Upper lobe of left lung (tissue), 6 donors: Measurements from ENCODE around the gene GJA3. TPM values are rescaled to one million over a fixed set of nuclear protein-coding genes. Genes with fewer than 3 reads are reported as not detected.
A peak's percentile ranks its signal among the peaks of the same experiment; 100 is the strongest.

Experiments
- ATAC-seq, 2 donors: fragments of 200-7000 bp; cut with Tn5 transposase; one replicate each; pipeline ENCODE4 v1.9.1; 2022; ENCODE audit warnings: mild to moderate bottlenecking in 2 of 2, moderate library complexity in 2 of 2; ENCODE audit not compliant: low FRiP score in 2 of 2
- DNase-seq, 2 donors: peaks; one replicate each; pipeline ENCODE4 v3.0.0-alpha.2; 2019 to 2020
- H3K27ac ChIP-seq, 4 donors: fragments of 200-600 bp; sonication (generic); one replicate each; pipeline ENCODE4 v1.5.1; 2016 to 2019
- H3K27me3 ChIP-seq, 4 donors: fragments of 200-600 bp; sonication (generic); one replicate each; pipeline ENCODE4 v1.5.1; 2017 to 2019
- H3K36me3 ChIP-seq, 4 donors: fragments of 200-600 bp; sonication (generic); one replicate each; pipeline ENCODE4 v1.5.1; 2016 to 2019
- H3K4me1 ChIP-seq, 4 donors: fragments of 200-600 bp; sonication (generic); one replicate each; pipeline ENCODE4 v1.5.1; 2018 to 2019
- H3K4me3 ChIP-seq, 4 donors: fragments of 200-600 bp; sonication (generic); one replicate each; pipeline ENCODE4 v1.5.1; 2017 to 2019; ENCODE audit warnings: mild to moderate bottlenecking in 2 of 4, moderate library complexity in 1 of 4
- H3K9me3 ChIP-seq, 4 donors: fragments of 200-600 bp; sonication (generic); one replicate each; pipeline ENCODE4 v1.5.1; 2018 to 2019
- EP300 ChIP-seq, 4 donors: sonication (generic); formaldehyde crosslinking; IDR thresholded peaks; one replicate each; pipeline ENCODE4 v1.5.1; 2017; ENCODE audit warnings: antibody characterized with exemption in 4 of 4, control low read depth in 2 of 4
- POLR2A ChIP-seq, 4 donors: fragments of 450-650 bp; IDR thresholded peaks; one replicate each; pipeline ENCODE4 v1.5.1; 2016 to 2017; ENCODE audit warnings: antibody characterized with exemption in 4 of 4, mild to moderate bottlenecking in 2 of 4
- POLR2AphosphoS5 ChIP-seq, 2 donors: sonication (generic); formaldehyde crosslinking; IDR thresholded peaks; one replicate each; pipeline ENCODE4 v1.5.1; 2017; ENCODE audit warnings: antibody characterized with exemption in 2 of 2
- WGBS, 2 donors: methylation state at CpG; one replicate each; pipeline ENCODE4 v1.1.5; 2017 to 2018; 5-methylcytosine and 5-hydroxymethylcytosine counted together
- total RNA-seq, 6 donors: library from RNA; depleted of rRNA in 4 of 6; stranded (reverse); fragments of >200 nt in 4 of 6; gene quantifications; one replicate each; pipeline versions ENCODE4 v1.1.0 to v1.2.1, GENCODE V29; 2016 to 2021
- TF ChIP-seq, protein P1 (sequence below), 6 experiments: fragments of 450-650 bp in 4 of 6; fragments of 200-600 bp in 2 of 6; sonication (generic) in 2 of 6; IDR thresholded peaks; one replicate each; pipeline ENCODE4 v1.5.1; 2016 to 2019; ENCODE audit warnings: antibody characterized with exemption in 6 of 6
- donor health status: DM: no; HTN: no; CAD: no; lungs with moderate emphysema.
- donor health status: DM: no; HTN: yes; CAD: no; lungs with severe emphysema.

The GJA3 gene
- total RNA-seq, 6 donors from 2014 or later, result 0.07 to 0.10 TPM; not detected in 4

DNA sequence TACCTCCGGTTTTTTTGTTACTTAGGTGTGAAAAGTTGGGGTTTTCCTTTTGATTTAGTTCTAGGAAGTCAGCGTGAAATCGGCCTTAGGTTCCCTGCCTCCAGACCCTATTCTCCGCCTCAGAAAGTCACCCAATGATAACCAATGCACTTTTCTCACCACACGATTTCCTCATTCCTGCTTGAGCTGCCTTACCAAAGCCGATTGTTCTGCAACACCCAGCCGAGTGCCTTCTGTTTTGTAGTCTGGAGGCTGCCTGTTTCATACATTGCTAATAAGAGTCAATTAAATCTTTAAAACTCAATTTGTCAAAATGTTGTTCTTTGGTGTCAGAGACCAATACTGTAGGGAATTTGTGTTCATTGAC, 39.7 kb downstream of the GJA3 start:
- Histone ChIP-seq H3K9me3 (no peaks in the 10 kb centered on the region), H3K27ac (peak overlapping the region in 2 of 4 donors; percentile 86 to 88), H3K4me3 (peak overlapping the region in 3 of 4 donors; percentile 21 to 64 (median 38)), H3K36me3 (no peaks in the 10 kb centered on the region), H3K27me3 (no peaks in the 10 kb centered on the region), H3K4me1 (peaks cover 6 to 14% (median 10%) of the 10 kb centered on the region in 4 donors)
- DNase-seq, result no peak
- TF ChIP-seq, protein P1, sequence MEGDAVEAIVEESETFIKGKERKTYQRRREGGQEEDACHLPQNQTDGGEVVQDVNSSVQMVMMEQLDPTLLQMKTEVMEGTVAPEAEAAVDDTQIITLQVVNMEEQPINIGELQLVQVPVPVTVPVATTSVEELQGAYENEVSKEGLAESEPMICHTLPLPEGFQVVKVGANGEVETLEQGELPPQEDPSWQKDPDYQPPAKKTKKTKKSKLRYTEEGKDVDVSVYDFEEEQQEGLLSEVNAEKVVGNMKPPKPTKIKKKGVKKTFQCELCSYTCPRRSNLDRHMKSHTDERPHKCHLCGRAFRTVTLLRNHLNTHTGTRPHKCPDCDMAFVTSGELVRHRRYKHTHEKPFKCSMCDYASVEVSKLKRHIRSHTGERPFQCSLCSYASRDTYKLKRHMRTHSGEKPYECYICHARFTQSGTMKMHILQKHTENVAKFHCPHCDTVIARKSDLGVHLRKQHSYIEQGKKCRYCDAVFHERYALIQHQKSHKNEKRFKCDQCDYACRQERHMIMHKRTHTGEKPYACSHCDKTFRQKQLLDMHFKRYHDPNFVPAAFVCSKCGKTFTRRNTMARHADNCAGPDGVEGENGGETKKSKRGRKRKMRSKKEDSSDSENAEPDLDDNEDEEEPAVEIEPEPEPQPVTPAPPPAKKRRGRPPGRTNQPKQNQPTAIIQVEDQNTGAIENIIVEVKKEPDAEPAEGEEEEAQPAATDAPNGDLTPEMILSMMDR (IDR thresholded peaks at IDR 0.05), result no peak
- no peak for TF ChIP-seq POLR2A (IDR thresholded peaks at IDR 0.05)
- TF ChIP-seq POLR2AphosphoS5 (IDR thresholded peaks at IDR 0.05), result no peak
- no peak for TF ChIP-seq EP300 (IDR thresholded peaks at IDR 0.05)
- ATAC-seq, result no peak
- 49 to 60% methylated on average over 6 to 7 of the region's 7 CpGs for WGBS, 2 donors

GRCh38 chr13:20119960-20120359, 40.9 kb downstream of the GJA3 start:
- WGBS, 2 donors, result 70 to 88% methylated on average over 3 of the region's 3 CpGs
- peak overlapping the region in 3 of 4 donors; percentile 21 to 64 (median 38) for H3K4me3 ChIP-seq
- peaks cover 6 to 14% (median 10%) of the 10 kb centered on the region in 4 donors for H3K4me1 ChIP-seq
- TF ChIP-seq, protein P1 (IDR thresholded peaks at IDR 0.05), result no peak
- TF ChIP-seq EP300 (IDR thresholded peaks at IDR 0.05), result no peak
- no peak for TF ChIP-seq POLR2A (IDR thresholded peaks at IDR 0.05)
- TF ChIP-seq POLR2AphosphoS5 (IDR thresholded peaks at IDR 0.05), result no peak
- no peaks in the 10 kb centered on the region for H3K27me3 ChIP-seq
- H3K36me3 ChIP-seq, result no peaks in the 10 kb centered on the region
- H3K27ac ChIP-seq, result peak overlapping the region in 3 of 4 donors; percentile 78 to 88 (median 86)
- ATAC-seq (no peak), DNase-seq (no peak)
- H3K9me3 ChIP-seq, result no peaks in the 10 kb centered on the region

- Histone ChIP-seq H3K27ac (peak overlapping the region; percentile 63 to 88 (median 82)), H3K9me3 (no peaks in the 10 kb centered on the region), H3K27me3 (no peaks in the 10 kb centered on the region), H3K36me3 (no peaks in the 10 kb centered on the region), H3K4me3 (peak overlapping the region; percentile 41 to 83 (median 62)), H3K4me1 (peaks cover 6 to 14% (median 10%) of the 10 kb centered on the region in 4 donors)
- WGBS, 2 donors, result 6 to 17% methylated on average over 2 to 36 of the region's 55 CpGs
- ATAC-seq (peak; percentile 79 to 89), DNase-seq (peak; percentile 65 to 89)
- TF ChIP-seq EP300 (IDR thresholded peaks at IDR 0.05) (no peak), POLR2AphosphoS5 (IDR thresholded peaks at IDR 0.05) (no peak), POLR2A (IDR thresholded peaks at IDR 0.05) (no peak)
- TF ChIP-seq, protein P1 (IDR thresholded peaks at IDR 0.05), result no peak
Measured at GRCh38 chr13:20118268-20119140, 42.3 kb downstream of the GJA3 start.

- no peak for ATAC-seq
- TF ChIP-seq EP300 (IDR thresholded peaks at IDR 0.05) (no peak), POLR2AphosphoS5 (IDR thresholded peaks at IDR 0.05) (no peak), POLR2A (IDR thresholded peaks at IDR 0.05) (no peak)
- TF ChIP-seq, protein P1 (IDR thresholded peaks at IDR 0.05), result no peak
- 92 to 96% methylated on average over 6 of the region's 6 CpGs for WGBS, 2 donors
- H3K27ac ChIP-seq, result no peak overlapping the region
- H3K4me1 ChIP-seq, result peaks cover 6 to 14% (median 9%) of the 10 kb centered on the region in 4 donors
- H3K36me3 ChIP-seq, result no peaks in the 10 kb centered on the region
- H3K9me3 ChIP-seq, result no peaks in the 10 kb centered on the region
- no peaks in the 10 kb centered on the region for H3K27me3 ChIP-seq
- no peak overlapping the region for H3K4me3 ChIP-seq
- DNase-seq, result no peak
Measured at GRCh38 chr13:20116213-20116612, 44.6 kb downstream of the GJA3 start.
